ENCODE measurements around the gene CSNK1G2. TPM values are rescaled to one million over a fixed set of nuclear protein-coding genes. Genes with fewer than 3 reads are reported as not detected.

Gene CSNK1G2
- polyA plus RNA-seq, 1 experiment, result 22.9 TPM

DNA sequence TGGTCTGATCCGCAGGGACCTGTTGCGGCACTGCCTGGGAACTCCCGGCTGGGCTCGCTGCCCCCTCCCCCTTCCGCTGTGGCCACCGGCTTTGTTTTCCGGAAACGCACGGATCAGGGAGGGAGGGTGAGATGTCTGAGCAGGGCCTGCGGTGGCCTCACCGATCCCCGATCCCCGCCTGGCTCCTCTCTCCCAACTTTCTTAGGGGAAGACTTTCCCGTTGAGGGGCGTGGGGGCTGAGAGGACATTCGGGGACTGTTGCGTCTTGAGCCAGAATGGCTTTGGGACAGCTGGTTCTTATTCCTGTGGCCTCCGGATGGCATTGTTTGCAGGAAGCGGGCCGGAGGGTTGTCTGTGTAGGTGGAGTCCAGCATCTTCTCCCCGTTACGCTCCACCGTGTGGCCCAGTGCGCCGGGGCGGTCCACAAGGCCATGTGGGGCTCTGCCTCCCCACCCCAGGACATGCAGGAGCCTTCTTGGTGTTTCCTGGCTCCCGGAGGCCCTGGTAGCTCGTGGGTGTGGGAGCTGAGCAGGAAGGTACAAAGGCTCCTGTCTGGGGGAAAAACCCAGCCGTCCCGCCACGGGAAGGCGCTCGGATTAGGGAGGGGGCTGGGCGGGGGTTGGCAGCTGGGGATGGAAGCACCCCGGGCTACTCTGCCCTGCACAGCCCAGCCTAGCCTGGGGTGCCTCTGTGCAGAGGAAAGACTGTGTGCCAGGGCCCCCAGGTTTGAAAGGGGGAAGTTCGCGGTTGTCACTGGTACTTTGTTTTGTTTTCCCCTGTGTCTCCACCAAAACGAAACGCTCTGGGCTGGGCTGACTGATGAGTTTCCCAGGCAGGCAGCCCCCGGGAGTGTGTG, 1.3 kb downstream of the CSNK1G2 start:
- ChIA-PET POLR2A (interaction anchor here (0.5 to 0.8 kb wide), 3 partner anchors 40 to 442 kb away, joined by 3 to 4 read pairs (median 4); no protein-coding TSS in a partner anchor), CTCF (interaction anchor here (0.6 kb wide), 1 partner anchor 104 kb away, joined by 4 read pairs; no protein-coding TSS in a partner anchor)
- TF ChIP-seq, protein P1, sequence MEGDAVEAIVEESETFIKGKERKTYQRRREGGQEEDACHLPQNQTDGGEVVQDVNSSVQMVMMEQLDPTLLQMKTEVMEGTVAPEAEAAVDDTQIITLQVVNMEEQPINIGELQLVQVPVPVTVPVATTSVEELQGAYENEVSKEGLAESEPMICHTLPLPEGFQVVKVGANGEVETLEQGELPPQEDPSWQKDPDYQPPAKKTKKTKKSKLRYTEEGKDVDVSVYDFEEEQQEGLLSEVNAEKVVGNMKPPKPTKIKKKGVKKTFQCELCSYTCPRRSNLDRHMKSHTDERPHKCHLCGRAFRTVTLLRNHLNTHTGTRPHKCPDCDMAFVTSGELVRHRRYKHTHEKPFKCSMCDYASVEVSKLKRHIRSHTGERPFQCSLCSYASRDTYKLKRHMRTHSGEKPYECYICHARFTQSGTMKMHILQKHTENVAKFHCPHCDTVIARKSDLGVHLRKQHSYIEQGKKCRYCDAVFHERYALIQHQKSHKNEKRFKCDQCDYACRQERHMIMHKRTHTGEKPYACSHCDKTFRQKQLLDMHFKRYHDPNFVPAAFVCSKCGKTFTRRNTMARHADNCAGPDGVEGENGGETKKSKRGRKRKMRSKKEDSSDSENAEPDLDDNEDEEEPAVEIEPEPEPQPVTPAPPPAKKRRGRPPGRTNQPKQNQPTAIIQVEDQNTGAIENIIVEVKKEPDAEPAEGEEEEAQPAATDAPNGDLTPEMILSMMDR (IDR thresholded peaks at IDR 0.05; ENCODE audit: low read depth, low read length), result no peak
- H3K27me3 ChIP-seq (ENCODE audit: control insufficient read depth, insufficient read depth, low read length), result no peaks in the 10 kb centered on the region
- H3K27ac ChIP-seq (ENCODE audit: low read depth, low read length), result peak overlapping the region; percentile 84
- peaks cover 7% of the 10 kb centered on the region; the same call in 1 of the 2 replicates for H3K9me3 ChIP-seq (ENCODE audit: control insufficient read depth, insufficient read depth, low read length)
- no peak for DNase-seq (ENCODE audit: low read depth, low spot score)
- H3K4me3 ChIP-seq (ENCODE audit: low read depth, low read length), result peak overlapping the region; percentile 87

DNA sequence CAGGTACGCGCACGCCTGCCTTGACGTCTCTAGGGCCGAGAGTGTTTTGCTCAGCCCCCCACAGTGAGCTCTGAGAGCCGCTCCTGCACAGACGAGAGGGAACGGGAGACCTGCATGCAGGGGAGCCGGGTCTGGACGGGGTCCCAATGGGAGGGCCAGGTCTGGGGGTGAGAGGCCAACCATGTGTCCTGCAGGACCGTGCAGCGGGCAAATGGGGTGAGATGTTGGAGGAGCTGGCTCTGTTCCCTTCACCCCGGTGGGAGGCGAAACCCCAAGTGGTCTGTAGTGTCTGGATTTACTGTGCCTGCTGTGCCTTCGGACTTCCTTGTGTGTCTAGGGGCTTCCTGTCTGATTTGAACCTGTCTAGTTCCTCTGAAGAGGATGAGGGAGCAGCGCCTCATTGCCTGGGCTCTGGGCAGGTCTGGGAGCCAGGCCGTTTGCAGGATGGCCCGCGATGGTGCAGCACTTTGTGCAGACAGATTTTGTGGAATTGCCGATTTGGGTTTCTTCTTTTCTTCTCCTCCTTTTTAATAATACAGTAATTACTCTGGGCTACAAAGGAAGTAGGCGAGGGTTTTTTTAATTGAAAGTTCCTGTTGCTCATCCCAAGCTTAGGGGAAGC, 2.1 kb downstream of the CSNK1G2 start:
- H3K27me3 ChIP-seq (ENCODE audit: control insufficient read depth, insufficient read depth, low read length), result no peaks in the 10 kb centered on the region
- H3K9me3 ChIP-seq (ENCODE audit: control insufficient read depth, insufficient read depth, low read length), result peaks cover 13% of the 10 kb centered on the region; the same call in 1 of the 2 replicates
- ChIA-PET CTCF (interaction anchor here (0.6 kb wide), 1 partner anchor 28 kb away, joined by 5 read pairs; no protein-coding TSS in a partner anchor), POLR2A (no interaction called here)
- no peak for DNase-seq (ENCODE audit: low read depth, low spot score)
- TF ChIP-seq, protein P1 (IDR thresholded peaks at IDR 0.05; ENCODE audit: low read depth, low read length), result no peak
- H3K4me3 ChIP-seq (ENCODE audit: low read depth, low read length), result peak overlapping the region; percentile 87
- H3K27ac ChIP-seq (ENCODE audit: low read depth, low read length), result no peak overlapping the region

DNA sequence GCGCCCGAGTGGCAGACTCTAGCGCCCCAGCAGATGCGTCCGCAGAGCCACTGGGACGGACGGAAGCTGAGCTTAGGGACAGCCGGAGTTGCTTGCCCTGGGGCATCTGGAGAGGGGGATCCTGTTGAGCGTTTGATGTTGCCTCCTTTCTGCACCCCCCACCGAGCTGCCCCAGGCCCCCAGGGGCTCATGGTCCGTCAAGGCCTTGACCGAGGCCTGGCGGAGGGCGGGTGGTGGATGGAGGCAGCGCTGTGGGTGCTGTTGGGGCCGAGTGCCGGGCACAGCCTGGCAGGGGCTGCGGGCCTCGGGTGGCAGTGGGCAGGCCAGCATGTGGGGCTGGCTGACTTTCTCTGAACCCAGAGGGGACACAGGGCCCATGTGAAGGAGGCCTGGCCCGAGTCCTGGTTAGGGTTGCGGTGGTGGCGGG, 2.7 kb downstream of the CSNK1G2 start:
- no peak for DNase-seq (ENCODE audit: low read depth, low spot score)
- TF ChIP-seq, protein P1 (IDR thresholded peaks at IDR 0.05; ENCODE audit: low read depth, low read length), result no peak
- no peak overlapping the region; the same call in 1 of the 2 replicates for H3K4me3 ChIP-seq (ENCODE audit: low read depth, low read length)
- H3K9me3 ChIP-seq (ENCODE audit: control insufficient read depth, insufficient read depth, low read length), result peaks cover 14% of the 10 kb centered on the region; the same call in 1 of the 2 replicates
- ChIA-PET POLR2A (no interaction called here), CTCF (interaction anchor here (0.6 kb wide), 1 partner anchor 27 kb away, joined by 5 read pairs; no protein-coding TSS in a partner anchor)
- H3K27ac ChIP-seq (ENCODE audit: low read depth, low read length), result no peak overlapping the region
- H3K27me3 ChIP-seq (ENCODE audit: control insufficient read depth, insufficient read depth, low read length), result no peaks in the 10 kb centered on the region

DNA sequence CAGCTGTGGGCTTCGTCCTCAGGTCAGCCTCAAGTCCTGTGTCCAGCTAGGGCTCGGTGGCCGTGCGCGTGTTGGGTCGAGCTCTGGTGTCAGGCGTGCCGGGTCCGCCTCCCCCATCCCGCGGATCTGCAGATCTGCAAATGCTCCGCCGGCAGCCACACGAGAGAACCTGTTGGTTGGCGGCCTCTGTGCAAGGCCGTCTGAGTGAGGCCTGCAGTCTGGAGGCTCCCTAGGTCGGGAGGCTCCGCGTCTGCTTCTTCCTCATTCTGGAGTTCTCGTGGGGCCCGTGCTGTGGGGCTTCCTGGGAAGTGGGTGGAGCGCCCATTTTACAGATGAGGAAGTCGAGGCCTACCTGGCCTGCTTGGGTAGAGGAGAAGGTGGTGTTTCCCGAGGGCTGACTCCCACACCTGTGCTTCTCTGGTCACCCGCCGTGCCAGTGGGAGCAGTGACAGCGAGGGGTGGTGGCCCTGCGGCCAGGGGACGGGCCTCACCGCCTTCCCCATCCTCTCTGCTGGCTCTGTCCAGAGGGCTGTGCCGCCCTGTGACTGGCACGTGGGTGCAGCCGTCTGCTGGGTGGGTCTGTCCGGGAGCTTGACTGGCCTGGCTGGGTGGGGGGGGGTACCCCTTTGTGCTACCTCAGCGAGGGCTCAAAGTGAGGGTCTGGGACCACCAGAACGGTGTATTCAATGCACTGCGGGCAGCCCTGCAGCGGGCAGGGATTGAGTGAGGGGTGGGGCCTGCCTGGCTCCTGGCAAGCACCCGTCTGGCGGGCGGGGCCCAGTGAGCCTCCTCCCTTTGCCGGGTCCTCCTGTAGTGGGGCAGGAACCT, 3.3 kb downstream of the CSNK1G2 start:
- Histone ChIP-seq H3K27ac (ENCODE audit: low read depth, low read length) (no peak overlapping the region), H3K27me3 (ENCODE audit: control insufficient read depth, insufficient read depth, low read length) (no peaks in the 10 kb centered on the region), H3K4me3 (ENCODE audit: low read depth, low read length) (no peak overlapping the region; the same call in 1 of the 2 replicates), H3K9me3 (ENCODE audit: control insufficient read depth, insufficient read depth, low read length) (peaks cover 18% of the 10 kb centered on the region; the same call in 1 of the 2 replicates)
- DNase-seq (ENCODE audit: low read depth, low spot score), result no peak
- TF ChIP-seq, protein P1 (IDR thresholded peaks at IDR 0.05; ENCODE audit: low read depth, low read length), result no peak
- ChIA-PET POLR2A (no interaction called here), CTCF (no interaction called here)
